Measurements from ENCODE around the gene PABPN1. TPM values are rescaled to one million over a fixed set of nuclear protein-coding genes. Genes with fewer than 3 reads are reported as not detected.
A peak's percentile ranks its signal among the peaks of the same experiment; 100 is the strongest.

PABPN1 gene
- total and polyA plus RNA-seq, 9 of the 15 experiments (the other 6 are each of a cell fraction or from before 2014, with no cell fraction given), result 32.6 to 388 (median 178) TPM

DNA sequence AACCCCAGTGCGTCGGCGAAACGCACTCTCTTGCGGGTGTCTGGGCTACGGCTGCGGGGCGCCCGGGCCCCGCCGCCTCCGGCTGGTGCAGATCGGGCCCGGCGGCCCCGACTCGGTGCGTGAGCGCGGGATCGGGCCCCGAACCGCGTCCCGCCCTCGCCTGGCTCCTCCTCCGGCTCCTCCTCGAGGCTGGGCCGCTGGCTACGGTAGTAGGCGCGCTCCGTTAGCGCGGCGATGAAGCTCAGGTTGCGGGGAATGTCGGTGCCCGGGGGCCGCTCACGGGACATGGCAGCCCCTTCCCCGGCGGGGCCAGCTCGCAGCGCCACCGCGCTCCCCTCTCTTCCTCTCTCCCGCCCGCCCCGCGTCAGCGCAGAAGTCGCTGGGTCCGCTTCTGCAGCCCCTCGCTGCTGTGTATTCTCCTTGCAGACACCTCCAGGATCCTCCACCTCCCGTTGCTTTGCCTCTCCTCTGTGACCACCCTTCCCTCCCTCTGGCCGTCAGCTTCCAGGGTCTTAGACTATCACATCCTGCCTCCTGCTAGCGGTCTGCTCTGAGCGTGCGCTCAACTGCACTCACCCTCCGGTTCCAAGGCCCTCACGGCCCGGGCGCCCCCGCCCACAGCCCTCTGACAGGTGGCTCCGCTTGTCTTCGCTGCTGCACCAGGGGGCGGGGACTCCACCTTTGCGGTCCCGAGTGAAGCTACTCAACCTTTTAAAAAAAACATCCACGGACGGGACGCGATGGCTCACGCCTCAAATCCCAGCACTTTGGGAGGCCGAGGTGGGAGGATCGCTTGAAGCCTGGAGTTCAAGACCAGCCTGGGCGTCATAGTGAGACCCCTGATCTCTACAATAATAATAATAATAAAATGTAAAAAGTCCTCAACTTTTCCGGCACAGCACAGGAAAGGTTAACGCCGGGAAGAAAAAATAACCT lies 18.7 kb upstream of the PABPN1 start, which contains the start of gene PPP1R3E (continued):
- TF ChIP-seq, protein P1, sequence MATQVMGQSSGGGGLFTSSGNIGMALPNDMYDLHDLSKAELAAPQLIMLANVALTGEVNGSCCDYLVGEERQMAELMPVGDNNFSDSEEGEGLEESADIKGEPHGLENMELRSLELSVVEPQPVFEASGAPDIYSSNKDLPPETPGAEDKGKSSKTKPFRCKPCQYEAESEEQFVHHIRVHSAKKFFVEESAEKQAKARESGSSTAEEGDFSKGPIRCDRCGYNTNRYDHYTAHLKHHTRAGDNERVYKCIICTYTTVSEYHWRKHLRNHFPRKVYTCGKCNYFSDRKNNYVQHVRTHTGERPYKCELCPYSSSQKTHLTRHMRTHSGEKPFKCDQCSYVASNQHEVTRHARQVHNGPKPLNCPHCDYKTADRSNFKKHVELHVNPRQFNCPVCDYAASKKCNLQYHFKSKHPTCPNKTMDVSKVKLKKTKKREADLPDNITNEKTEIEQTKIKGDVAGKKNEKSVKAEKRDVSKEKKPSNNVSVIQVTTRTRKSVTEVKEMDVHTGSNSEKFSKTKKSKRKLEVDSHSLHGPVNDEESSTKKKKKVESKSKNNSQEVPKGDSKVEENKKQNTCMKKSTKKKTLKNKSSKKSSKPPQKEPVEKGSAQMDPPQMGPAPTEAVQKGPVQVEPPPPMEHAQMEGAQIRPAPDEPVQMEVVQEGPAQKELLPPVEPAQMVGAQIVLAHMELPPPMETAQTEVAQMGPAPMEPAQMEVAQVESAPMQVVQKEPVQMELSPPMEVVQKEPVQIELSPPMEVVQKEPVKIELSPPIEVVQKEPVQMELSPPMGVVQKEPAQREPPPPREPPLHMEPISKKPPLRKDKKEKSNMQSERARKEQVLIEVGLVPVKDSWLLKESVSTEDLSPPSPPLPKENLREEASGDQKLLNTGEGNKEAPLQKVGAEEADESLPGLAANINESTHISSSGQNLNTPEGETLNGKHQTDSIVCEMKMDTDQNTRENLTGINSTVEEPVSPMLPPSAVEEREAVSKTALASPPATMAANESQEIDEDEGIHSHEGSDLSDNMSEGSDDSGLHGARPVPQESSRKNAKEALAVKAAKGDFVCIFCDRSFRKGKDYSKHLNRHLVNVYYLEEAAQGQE (IDR thresholded peaks at IDR 0.05; ENCODE audit: borderline replicate concordance), result no peak
- TF ChIP-seq, protein P1 (CRISPR knock-in tag; IDR thresholded peaks at IDR 0.05; ENCODE audit: low read depth), result 0 out of 2 replicates have a peak, but pooled peaks have one; percentile 13
- TF ChIP-seq, protein P2, sequence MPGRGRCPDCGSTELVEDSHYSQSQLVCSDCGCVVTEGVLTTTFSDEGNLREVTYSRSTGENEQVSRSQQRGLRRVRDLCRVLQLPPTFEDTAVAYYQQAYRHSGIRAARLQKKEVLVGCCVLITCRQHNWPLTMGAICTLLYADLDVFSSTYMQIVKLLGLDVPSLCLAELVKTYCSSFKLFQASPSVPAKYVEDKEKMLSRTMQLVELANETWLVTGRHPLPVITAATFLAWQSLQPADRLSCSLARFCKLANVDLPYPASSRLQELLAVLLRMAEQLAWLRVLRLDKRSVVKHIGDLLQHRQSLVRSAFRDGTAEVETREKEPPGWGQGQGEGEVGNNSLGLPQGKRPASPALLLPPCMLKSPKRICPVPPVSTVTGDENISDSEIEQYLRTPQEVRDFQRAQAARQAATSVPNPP (IDR thresholded peaks at IDR 0.05; ENCODE audit: borderline replicate concordance, insufficient read depth, insufficient read length), result no peak
- TF ChIP-seq PHF20 (IDR thresholded peaks at IDR 0.05; ENCODE audit: partially characterized antibody), result peak; percentile 6
- TF ChIP-seq, protein P3, sequence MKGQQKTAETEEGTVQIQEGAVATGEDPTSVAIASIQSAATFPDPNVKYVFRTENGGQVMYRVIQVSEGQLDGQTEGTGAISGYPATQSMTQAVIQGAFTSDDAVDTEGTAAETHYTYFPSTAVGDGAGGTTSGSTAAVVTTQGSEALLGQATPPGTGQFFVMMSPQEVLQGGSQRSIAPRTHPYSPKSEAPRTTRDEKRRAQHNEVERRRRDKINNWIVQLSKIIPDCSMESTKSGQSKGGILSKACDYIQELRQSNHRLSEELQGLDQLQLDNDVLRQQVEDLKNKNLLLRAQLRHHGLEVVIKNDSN (CRISPR knock-in tag; IDR thresholded peaks at IDR 0.05), result peak; percentile 18; the same call in 1 of the 2 replicates
- TF ChIP-seq ZNF253 (CRISPR knock-in tag; conservative IDR thresholded peaks at IDR 0.05), result no peak
- no peak for TF ChIP-seq HMG20B (CRISPR knock-in tag; IDR thresholded peaks at IDR 0.05)
- TF ChIP-seq, protein P4, sequence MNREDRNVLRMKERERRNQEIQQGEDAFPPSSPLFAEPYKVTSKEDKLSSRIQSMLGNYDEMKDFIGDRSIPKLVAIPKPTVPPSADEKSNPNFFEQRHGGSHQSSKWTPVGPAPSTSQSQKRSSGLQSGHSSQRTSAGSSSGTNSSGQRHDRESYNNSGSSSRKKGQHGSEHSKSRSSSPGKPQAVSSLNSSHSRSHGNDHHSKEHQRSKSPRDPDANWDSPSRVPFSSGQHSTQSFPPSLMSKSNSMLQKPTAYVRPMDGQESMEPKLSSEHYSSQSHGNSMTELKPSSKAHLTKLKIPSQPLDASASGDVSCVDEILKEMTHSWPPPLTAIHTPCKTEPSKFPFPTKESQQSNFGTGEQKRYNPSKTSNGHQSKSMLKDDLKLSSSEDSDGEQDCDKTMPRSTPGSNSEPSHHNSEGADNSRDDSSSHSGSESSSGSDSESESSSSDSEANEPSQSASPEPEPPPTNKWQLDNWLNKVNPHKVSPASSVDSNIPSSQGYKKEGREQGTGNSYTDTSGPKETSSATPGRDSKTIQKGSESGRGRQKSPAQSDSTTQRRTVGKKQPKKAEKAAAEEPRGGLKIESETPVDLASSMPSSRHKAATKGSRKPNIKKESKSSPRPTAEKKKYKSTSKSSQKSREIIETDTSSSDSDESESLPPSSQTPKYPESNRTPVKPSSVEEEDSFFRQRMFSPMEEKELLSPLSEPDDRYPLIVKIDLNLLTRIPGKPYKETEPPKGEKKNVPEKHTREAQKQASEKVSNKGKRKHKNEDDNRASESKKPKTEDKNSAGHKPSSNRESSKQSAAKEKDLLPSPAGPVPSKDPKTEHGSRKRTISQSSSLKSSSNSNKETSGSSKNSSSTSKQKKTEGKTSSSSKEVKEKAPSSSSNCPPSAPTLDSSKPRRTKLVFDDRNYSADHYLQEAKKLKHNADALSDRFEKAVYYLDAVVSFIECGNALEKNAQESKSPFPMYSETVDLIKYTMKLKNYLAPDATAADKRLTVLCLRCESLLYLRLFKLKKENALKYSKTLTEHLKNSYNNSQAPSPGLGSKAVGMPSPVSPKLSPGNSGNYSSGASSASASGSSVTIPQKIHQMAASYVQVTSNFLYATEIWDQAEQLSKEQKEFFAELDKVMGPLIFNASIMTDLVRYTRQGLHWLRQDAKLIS (CRISPR knock-in tag; IDR thresholded peaks at IDR 0.05), result 0 out of 2 replicates have a peak, but pooled peaks have one; percentile 29
- TF ChIP-seq MTA1 (IDR thresholded peaks at IDR 0.05; ENCODE audit: borderline replicate concordance), result peak; percentile 35; the same call in 1 of the 2 replicates
- TF ChIP-seq ZNF75A (CRISPR knock-in tag; IDR thresholded peaks at IDR 0.05), result no peak
- no peak for TF ChIP-seq ZNF408 (CRISPR knock-in tag; IDR thresholded peaks at IDR 0.05; ENCODE audit: low read depth)

Measured in K562 (cell line).